Naive thymus-derived CD4-positive, alpha-beta T cell (primary cell): Measurements from ENCODE around the gene REEP6. TPM values are rescaled to one million over a fixed set of nuclear protein-coding genes. Genes with fewer than 3 reads are reported as not detected.
A peak's percentile ranks its signal among the peaks of the same experiment; 100 is the strongest.
"Not testable (repeated sequence)": the region's sequence is repeated elsewhere in the genome, so short reads cannot be mapped to it uniquely, and the experiment has no call there.

Experiments
- ATAC-seq: fragments of 150-1000 bp; cut with Tn5 transposase; 2 replicates; pipeline ENCODE4 v1.10.0; 2021; ENCODE audit warnings: mild to moderate bottlenecking, moderate library complexity
- CTCF ChIA-PET: fragments of 350-600 bp; sonication (Branson Sonifier 250); formaldehyde crosslinking; loops from one replicate; lab custom pipeline; 2021; ENCODE audit warnings: antibody characterized with exemption; lab: Charles Lee
- POLR2A ChIA-PET: fragments of 350-600 bp; sonication (Branson Sonifier 250); formaldehyde crosslinking; loops from one replicate; lab custom pipeline; 2021; ENCODE audit warnings: antibody characterized with exemption, inconsistent platforms; lab: Charles Lee
- DNase-seq, 9 donors: peaks; one replicate each; pipeline versions ENCODE4 v3.0.0 to v3.0.0-alpha.2; 2020 to 2022; ENCODE audit warnings: mixed read lengths in 1 of 9
- H3K27ac ChIP-seq: one replicate; pipeline ENCODE4 v1.7.0; 2013; ENCODE audit warnings: mild to moderate bottlenecking, low read depth, low read length, moderate library complexity
- H3K27me3 ChIP-seq, 2 donors: one replicate each; pipeline ENCODE4 v1.7.0; 2013; ENCODE audit warnings: low read length in 2 of 2, mild to moderate bottlenecking in 2 of 2, moderate library complexity in 2 of 2; ENCODE audit not compliant: control insufficient read depth in 2 of 2, insufficient read depth in 2 of 2
- H3K36me3 ChIP-seq, 3 experiments: 1 replicate in 2 of 3; 2 replicates in 1 of 3; pipeline ENCODE4 v1.7.0; 2013; ENCODE audit warnings: low read length in 3 of 3, mild to moderate bottlenecking in 3 of 3, moderate library complexity in 1 of 3; ENCODE audit not compliant: insufficient read depth in 3 of 3, control insufficient read depth in 2 of 3
- H3K4me1 ChIP-seq, 2 donors: one replicate each; pipeline ENCODE4 v1.7.0; 2013; ENCODE audit warnings: low read length in 2 of 2, mild to moderate bottlenecking in 2 of 2, moderate library complexity in 1 of 2; ENCODE audit not compliant: control insufficient read depth in 2 of 2, insufficient read depth in 2 of 2
- H3K4me3 ChIP-seq: 2 replicates; pipeline ENCODE4 v1.7.0; 2013; ENCODE audit warnings: mild to moderate bottlenecking, low read length
- H3K9me3 ChIP-seq, 3 experiments: 1 replicate in 2 of 3; 2 replicates in 1 of 3; pipeline ENCODE4 v1.7.0; 2013; ENCODE audit warnings: low read length in 3 of 3; ENCODE audit not compliant: control insufficient read depth in 2 of 3
- H3K27ac Mint-ChIP-seq, 9 donors: one replicate each; pipeline ENCODE4 v1.8.0; 2020 to 2022; ENCODE audit warnings: mixed read lengths in 9 of 9, mild to moderate bottlenecking in 8 of 9, moderate library complexity in 5 of 9, inconsistent platforms in 2 of 9
- H3K27me3 Mint-ChIP-seq, 5 donors: one replicate each; pipeline ENCODE4 v1.8.0; 2021 to 2022; ENCODE audit warnings: mixed read lengths in 5 of 5, mild to moderate bottlenecking in 1 of 5
- H3K36me3 Mint-ChIP-seq, 5 donors: one replicate each; pipeline ENCODE4 v1.8.0; 2020 to 2022; ENCODE audit warnings: mixed read lengths in 5 of 5, mild to moderate bottlenecking in 3 of 5, inconsistent platforms in 1 of 5
- H3K4me1 Mint-ChIP-seq, 7 donors: one replicate each; pipeline ENCODE4 v1.8.0; 2020 to 2022; ENCODE audit warnings: mixed read lengths in 7 of 7, mild to moderate bottlenecking in 3 of 7, inconsistent platforms in 1 of 7
- H3K4me3 Mint-ChIP-seq, 10 donors: one replicate each; pipeline ENCODE4 v1.8.0; 2020 to 2022; ENCODE audit warnings: mild to moderate bottlenecking in 10 of 10, mixed read lengths in 10 of 10, moderate library complexity in 6 of 10, inconsistent platforms in 2 of 10
- H3K9me3 Mint-ChIP-seq, 11 donors: one replicate each; pipeline ENCODE4 v1.8.0; 2020 to 2022; ENCODE audit warnings: mixed read lengths in 11 of 11, mild to moderate bottlenecking in 4 of 11, inconsistent platforms in 1 of 11, moderate library complexity in 1 of 11
- intact Hi-C, 2 donors: fragments of 100-400 bp; cut with micrococcal nuclease; formaldehyde crosslinking; loops; one replicate each; pipeline ENCODE4 v1.15.1; 2023
- polyA plus RNA-seq, 2 donors: library from polyadenylated mRNA; unstranded; fragments of 300-500 nt; fragmentation: Illumina TruSeq; gene quantifications; one replicate each; pipeline ENCODE4 v1.2.3, GENCODE V29; 2021
- total RNA-seq, 6 experiments: library from RNA in 5 of 6; stranded (reverse) in 5 of 6; gene quantifications; 1 replicate in 5 of 6; 2 replicates in 1 of 6; pipeline ENCODE4 v1.2.3 and lab custom pipeline; 2021 to 2026

Gene REEP6
- total and polyA plus RNA-seq, 7 experiments from 2014 or later, result 1.6 to 7.2 (median 5.0) TPM

- H3K4me3 Mint-ChIP-seq, result no peak overlapping the region
Measured at GRCh38 chr19:1518471-1518870, 27.5 kb downstream of the REEP6 start.

GRCh38 chr19:1519802-1520201 lies 28.8 kb downstream of the REEP6 start:
- H3K27me3 Mint-ChIP-seq, result peaks cover 6 to 18% (median 13%) of the 10 kb centered on the region in 5 donors
- H3K9me3 ChIP-seq, H3K4me1 ChIP-seq, H3K4me3 Mint-ChIP-seq, H3K27ac Mint-ChIP-seq, POLR2A ChIA-PET, CTCF ChIA-PET, H3K36me3 Mint-ChIP-seq, DNase-seq, H3K9me3 Mint-ChIP-seq, H3K4me3 ChIP-seq, ATAC-seq, H3K4me1 Mint-ChIP-seq, H3K27me3 ChIP-seq, H3K36me3 ChIP-seq, H3K27ac ChIP-seq: not testable (repeated sequence)
- intact Hi-C loops, result loop anchor here in 1 of 2 donors (10.0 kb wide), 1 partner anchor 75 kb away; no protein-coding TSS in a partner anchor

More at GRCh38 chr19:1518471-1518870, 27.5 kb downstream of the REEP6 start:
- ChIA-PET CTCF (no interaction called here), POLR2A (no interaction called here)
- Mint-ChIP-seq H3K4me1 (peaks cover 0 to 2% (median 0%) of the 10 kb centered on the region in 7 donors), H3K36me3 (no peaks in the 10 kb centered on the region), H3K27ac (no peak overlapping the region), H3K27me3 (peaks cover 0 to 13% (median 6%) of the 10 kb centered on the region in 5 donors), H3K9me3 (peaks cover 0 to 4% (median 0%) of the 10 kb centered on the region in 11 donors)
- Histone ChIP-seq H3K27ac (no peak overlapping the region), H3K36me3 (no peaks in the 10 kb centered on the region), H3K4me3 (no peak overlapping the region), H3K4me1 (no peaks in the 10 kb centered on the region), H3K9me3 (no peaks in the 10 kb centered on the region), H3K27me3 (no peaks in the 10 kb centered on the region)
- ATAC-seq (no peak), DNase-seq (no peak)
- intact Hi-C loops, result loop anchor here in 1 of 2 donors (10.0 kb wide), 1 partner anchor 74 kb away; no protein-coding TSS in a partner anchor

- no peak overlapping the region for H3K27ac Mint-ChIP-seq
- ATAC-seq (no peak), DNase-seq (no peak)
- H3K27me3 Mint-ChIP-seq, result peaks cover 10 to 21% (median 17%) of the 10 kb centered on the region in 5 donors
- H3K36me3 Mint-ChIP-seq, result peaks cover 0 to 4% (median 0%) of the 10 kb centered on the region in 5 donors
- Histone ChIP-seq H3K9me3 (no peaks in the 10 kb centered on the region), H3K36me3 (no peaks in the 10 kb centered on the region), H3K27ac (no peak overlapping the region), H3K4me3 (no peak overlapping the region), H3K27me3 (no peaks in the 10 kb centered on the region), H3K4me1 (no peaks in the 10 kb centered on the region)
- intact Hi-C loops, result no loop called here
- peaks cover 0 to 4% (median 0%) of the 10 kb centered on the region in 11 donors for H3K9me3 Mint-ChIP-seq
- ChIA-PET CTCF (no interaction called here), POLR2A (no interaction called here)
- H3K4me3 Mint-ChIP-seq, result no peak overlapping the region
- peaks cover 0 to 9% (median 8%) of the 10 kb centered on the region in 7 donors for H3K4me1 Mint-ChIP-seq
Measured at GRCh38 chr19:1520203-1520780, 29.3 kb downstream of the REEP6 start.

GRCh38 chr19:1521636-1522035 lies 30.7 kb downstream of the REEP6 start:
- ChIA-PET POLR2A (interaction anchor here (0.7 kb wide), 1 partner anchor 85 kb away, joined by 3 read pairs; no protein-coding TSS in a partner anchor), CTCF (no interaction called here)
- Histone ChIP-seq H3K4me3 (no peak overlapping the region), H3K4me1 (no peaks in the 10 kb centered on the region), H3K27ac (no peak overlapping the region), H3K36me3 (no peaks in the 10 kb centered on the region), H3K27me3 (no peaks in the 10 kb centered on the region), H3K9me3 (no peaks in the 10 kb centered on the region)
- Mint-ChIP-seq H3K9me3 (peaks cover 0 to 3% (median 0%) of the 10 kb centered on the region in 11 donors), H3K4me3 (no peak overlapping the region), H3K27ac (no peak overlapping the region), H3K4me1 (peaks cover 0 to 9% (median 8%) of the 10 kb centered on the region in 7 donors), H3K27me3 (peaks cover 19 to 30% (median 27%) of the 10 kb centered on the region in 5 donors), H3K36me3 (peaks cover 0 to 4% (median 0%) of the 10 kb centered on the region in 5 donors)
- ATAC-seq, result no peak
- intact Hi-C loops, result no loop called here
- DNase-seq, result no peak

GRCh38 chr19:1522061-1522460 lies 31.1 kb downstream of the REEP6 start:
- Mint-ChIP-seq H3K9me3 (peaks cover 0 to 2% (median 0%) of the 10 kb centered on the region in 11 donors), H3K4me1 (peaks cover 0 to 9% (median 8%) of the 10 kb centered on the region in 7 donors), H3K36me3 (peaks cover 0 to 4% (median 0%) of the 10 kb centered on the region in 5 donors), H3K4me3 (no peak overlapping the region), H3K27me3 (peaks cover 21 to 33% (median 30%) of the 10 kb centered on the region in 5 donors), H3K27ac (no peak overlapping the region)
- intact Hi-C loops, result no loop called here
- Histone ChIP-seq H3K36me3 (no peaks in the 10 kb centered on the region), H3K27ac (no peak overlapping the region), H3K27me3 (no peaks in the 10 kb centered on the region), H3K4me1 (no peaks in the 10 kb centered on the region), H3K4me3 (no peak overlapping the region), H3K9me3 (no peaks in the 10 kb centered on the region)
- CTCF ChIA-PET, result no interaction called here
- DNase-seq, result no peak
- POLR2A ChIA-PET, result interaction anchor here (0.7 kb wide), 1 partner anchor 85 kb away, joined by 3 read pairs; no protein-coding TSS in a partner anchor
- ATAC-seq, result no peak

- H3K27ac Mint-ChIP-seq, result no peak overlapping the region
- DNase-seq (no peak), ATAC-seq (no peak)
- peak overlapping the region in 1 of 10 donors; percentile 10 for H3K4me3 Mint-ChIP-seq
- Histone ChIP-seq H3K36me3 (no peaks in the 10 kb centered on the region), H3K27me3 (no peaks in the 10 kb centered on the region), H3K4me3 (no peak overlapping the region), H3K27ac (no peak overlapping the region), H3K9me3 (no peaks in the 10 kb centered on the region), H3K4me1 (no peaks in the 10 kb centered on the region)
- peaks cover 26 to 39% (median 30%) of the 10 kb centered on the region in 5 donors for H3K27me3 Mint-ChIP-seq
- peaks cover 0 to 2% (median 0%) of the 10 kb centered on the region in 11 donors for H3K9me3 Mint-ChIP-seq
- POLR2A ChIA-PET, result no interaction called here
- peaks cover 0 to 9% (median 8%) of the 10 kb centered on the region in 7 donors for H3K4me1 Mint-ChIP-seq
- CTCF ChIA-PET, result no interaction called here
- peaks cover 0 to 4% (median 0%) of the 10 kb centered on the region in 5 donors for H3K36me3 Mint-ChIP-seq
- intact Hi-C loops, result no loop called here
Measured at GRCh38 chr19:1522838-1523237, 31.9 kb downstream of the REEP6 start.
